ENCODE data around the gene DCLRE1B. TPM values are rescaled to one million over a fixed set of nuclear protein-coding genes. Genes with fewer than 3 reads are reported as not detected.

DCLRE1B gene
- total RNA-seq, 2 experiments from 2014 or later = 19.1 to 19.3 TPM

DNA sequence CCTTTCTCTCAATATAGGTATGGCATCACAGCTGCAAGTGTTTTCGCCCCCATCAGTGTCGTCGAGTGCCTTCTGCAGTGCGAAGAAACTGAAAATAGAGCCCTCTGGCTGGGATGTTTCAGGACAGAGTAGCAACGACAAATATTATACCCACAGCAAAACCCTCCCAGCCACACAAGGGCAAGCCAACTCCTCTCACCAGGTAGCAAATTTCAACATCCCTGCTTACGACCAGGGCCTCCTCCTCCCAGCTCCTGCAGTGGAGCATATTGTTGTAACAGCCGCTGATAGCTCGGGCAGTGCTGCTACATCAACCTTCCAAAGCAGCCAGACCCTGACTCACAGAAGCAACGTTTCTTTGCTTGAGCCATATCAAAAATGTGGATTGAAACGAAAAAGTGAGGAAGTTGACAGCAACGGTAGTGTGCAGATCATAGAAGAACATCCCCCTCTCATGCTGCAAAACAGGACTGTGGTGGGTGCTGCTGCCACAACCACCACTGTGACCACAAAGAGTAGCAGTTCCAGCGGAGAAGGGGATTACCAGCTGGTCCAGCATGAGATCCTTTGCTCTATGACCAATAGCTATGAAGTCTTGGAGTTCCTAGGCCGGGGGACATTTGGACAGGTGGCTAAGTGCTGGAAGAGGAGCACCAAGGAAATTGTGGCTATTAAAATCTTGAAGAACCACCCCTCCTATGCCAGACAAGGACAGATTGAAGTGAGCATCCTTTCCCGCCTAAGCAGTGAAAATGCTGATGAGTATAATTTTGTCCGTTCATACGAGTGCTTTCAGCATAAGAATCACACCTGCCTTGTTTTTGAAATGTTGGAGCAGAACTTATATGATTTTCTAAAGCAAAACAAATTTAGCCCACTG, 35.5 kb downstream of the DCLRE1B start:
- TF ChIP-seq, protein P1, sequence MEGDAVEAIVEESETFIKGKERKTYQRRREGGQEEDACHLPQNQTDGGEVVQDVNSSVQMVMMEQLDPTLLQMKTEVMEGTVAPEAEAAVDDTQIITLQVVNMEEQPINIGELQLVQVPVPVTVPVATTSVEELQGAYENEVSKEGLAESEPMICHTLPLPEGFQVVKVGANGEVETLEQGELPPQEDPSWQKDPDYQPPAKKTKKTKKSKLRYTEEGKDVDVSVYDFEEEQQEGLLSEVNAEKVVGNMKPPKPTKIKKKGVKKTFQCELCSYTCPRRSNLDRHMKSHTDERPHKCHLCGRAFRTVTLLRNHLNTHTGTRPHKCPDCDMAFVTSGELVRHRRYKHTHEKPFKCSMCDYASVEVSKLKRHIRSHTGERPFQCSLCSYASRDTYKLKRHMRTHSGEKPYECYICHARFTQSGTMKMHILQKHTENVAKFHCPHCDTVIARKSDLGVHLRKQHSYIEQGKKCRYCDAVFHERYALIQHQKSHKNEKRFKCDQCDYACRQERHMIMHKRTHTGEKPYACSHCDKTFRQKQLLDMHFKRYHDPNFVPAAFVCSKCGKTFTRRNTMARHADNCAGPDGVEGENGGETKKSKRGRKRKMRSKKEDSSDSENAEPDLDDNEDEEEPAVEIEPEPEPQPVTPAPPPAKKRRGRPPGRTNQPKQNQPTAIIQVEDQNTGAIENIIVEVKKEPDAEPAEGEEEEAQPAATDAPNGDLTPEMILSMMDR (IDR thresholded peaks at IDR 0.05) = no peak
- H3K27ac Mint-ChIP-seq = peak overlapping the region; percentile 95
- H3K4me3 Mint-ChIP-seq = peak overlapping the region; percentile 73
- peak; percentile 85 for DNase-seq
- peak; percentile 71 for ATAC-seq
- H3K27me3 Mint-ChIP-seq = no peaks in the 10 kb centered on the region
- H3K4me1 Mint-ChIP-seq (ENCODE audit: low read depth) = peaks cover 75% of the 10 kb centered on the region
- H3K36me3 Mint-ChIP-seq (ENCODE audit: low read depth) = peaks cover 44% of the 10 kb centered on the region
- ChIA-PET POLR2A (interaction anchor here (0.7 to 4.2 kb wide), 3 partner anchors 9 to 13 kb away, joined by 3 to 37 read pairs (median 8); partner anchors contain the start of gene HIPK1), CTCF (interaction anchor here (0.9 to 4.3 kb wide), 5 partner anchors 7 to 38 kb away, joined by 3 to 24 read pairs (median 4); partner anchors contain the start of genes HIPK1 and OLFML3)
- intact Hi-C loops (cut with micrococcal nuclease) = no loop called here
- no peaks in the 10 kb centered on the region for H3K9me3 Mint-ChIP-seq

GRCh38 chr1:113941245-113941559, 36.1 kb downstream of the DCLRE1B start:
- Mint-ChIP-seq H3K36me3 (ENCODE audit: low read depth) (peaks cover 47% of the 10 kb centered on the region), H3K4me3 (peak overlapping the region; percentile 73), H3K4me1 (ENCODE audit: low read depth) (peaks cover 74% of the 10 kb centered on the region), H3K27me3 (no peaks in the 10 kb centered on the region), H3K27ac (peak overlapping the region; percentile 95), H3K9me3 (no peaks in the 10 kb centered on the region)
- CTCF ChIA-PET = interaction anchor here (1.0 to 4.3 kb wide), 3 partner anchors 7 to 11 kb away, joined by 3 to 24 read pairs (median 23); partner anchors contain the start of gene HIPK1
- peak; percentile 8 for ATAC-seq
- no peak for DNase-seq
- intact Hi-C loops (cut with micrococcal nuclease) = no loop called here
- TF ChIP-seq, protein P1 (IDR thresholded peaks at IDR 0.05) = no peak
- POLR2A ChIA-PET = interaction anchor here (1.1 to 4.2 kb wide), 2 partner anchors 7 to 11 kb away, joined by 3 to 37 read pairs; partner anchors contain the start of gene HIPK1

DNA sequence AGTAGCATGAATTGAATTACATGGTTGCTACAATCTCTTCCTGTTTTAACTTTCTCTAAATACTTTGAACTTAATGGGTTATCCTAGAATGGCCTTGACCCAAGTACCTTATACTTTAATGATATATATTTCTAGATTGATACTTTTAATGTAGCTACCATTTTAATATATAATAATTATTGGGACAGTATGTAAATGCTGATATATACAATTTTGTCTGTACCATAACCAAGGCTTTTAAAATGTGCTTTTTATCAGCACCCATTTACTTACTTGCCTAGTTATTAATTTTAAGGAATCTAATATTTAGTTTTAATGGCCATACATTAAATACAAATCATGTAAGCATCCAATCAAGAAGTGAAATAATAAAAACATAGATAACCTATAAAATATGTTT, 37.4 kb downstream of the DCLRE1B start:
- CTCF ChIA-PET = interaction anchor here (4.3 kb wide), 1 partner anchor 12 kb away, joined by 24 read pairs; the partner anchor contains the start of gene HIPK1

DNA sequence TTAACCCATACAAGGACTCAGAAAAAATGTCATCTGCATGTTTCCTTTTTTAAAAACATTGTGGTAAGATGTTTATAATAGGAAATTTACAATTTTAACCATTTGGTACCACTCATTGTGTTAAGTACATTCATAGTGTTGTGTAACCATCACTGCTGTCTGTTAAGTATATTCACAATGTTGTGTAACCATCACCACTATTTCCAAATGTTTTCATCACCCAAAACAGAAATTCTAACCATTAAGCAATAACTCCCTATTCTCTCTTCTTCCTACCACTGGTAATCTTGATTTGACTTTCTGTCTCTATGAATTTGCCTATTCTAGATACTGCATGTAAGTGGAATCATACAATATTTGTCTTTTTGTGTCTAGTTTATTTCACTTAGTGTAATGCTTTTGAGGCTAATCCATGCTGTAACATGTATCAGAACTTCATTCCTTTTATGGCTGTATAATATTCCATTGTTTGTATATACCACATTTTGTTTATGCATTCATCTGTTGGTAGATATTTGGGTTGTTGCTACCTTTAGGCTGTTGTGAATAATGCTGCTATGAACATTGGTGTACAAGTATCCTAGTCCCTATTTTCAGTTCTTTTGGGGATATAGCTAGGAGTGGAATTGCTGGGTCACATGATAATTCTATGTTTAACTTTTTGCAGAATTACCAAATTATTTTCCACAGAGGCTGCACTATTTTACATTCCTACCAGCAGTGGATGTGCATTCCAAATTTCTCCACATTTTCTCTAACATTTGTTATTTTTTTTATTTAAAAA, 38.1 kb downstream of the DCLRE1B start:
- TF ChIP-seq, protein P1 (IDR thresholded peaks at IDR 0.05) = no peak
- no peak overlapping the region for H3K4me3 Mint-ChIP-seq
- ChIA-PET POLR2A (no interaction called here), CTCF (interaction anchor here (4.3 kb wide), 1 partner anchor 13 kb away, joined by 24 read pairs; the partner anchor contains the start of gene HIPK1)
- DNase-seq = no peak
- ATAC-seq = no peak
- intact Hi-C loops (cut with micrococcal nuclease) = no loop called here
- H3K27ac Mint-ChIP-seq = peak overlapping the region; percentile 14
- H3K9me3 Mint-ChIP-seq = no peaks in the 10 kb centered on the region
- H3K36me3 Mint-ChIP-seq (ENCODE audit: low read depth) = peaks cover 44% of the 10 kb centered on the region
- H3K4me1 Mint-ChIP-seq (ENCODE audit: low read depth) = peaks cover 76% of the 10 kb centered on the region
- no peaks in the 10 kb centered on the region for H3K27me3 Mint-ChIP-seq

More for the DNA sequence above, 37.4 kb downstream of the DCLRE1B start:
- no peak for DNase-seq
- Mint-ChIP-seq H3K9me3 (no peaks in the 10 kb centered on the region), H3K4me3 (no peak overlapping the region), H3K36me3 (ENCODE audit: low read depth) (peaks cover 43% of the 10 kb centered on the region), H3K27ac (no peak overlapping the region), H3K4me1 (ENCODE audit: low read depth) (peaks cover 76% of the 10 kb centered on the region), H3K27me3 (no peaks in the 10 kb centered on the region)
- POLR2A ChIA-PET = no interaction called here
- intact Hi-C loops (cut with micrococcal nuclease) = no loop called here
- ATAC-seq = no peak
- TF ChIP-seq, protein P1 (IDR thresholded peaks at IDR 0.05) = no peak

Measured in activated CD8-positive, alpha-beta T cell treated with anti-CD3 and anti-CD28 coated beads for 36 hours (primary cell).